Measurements from ENCODE around the gene DNAH14.
"Not testable (repeated sequence)": the region's sequence is repeated elsewhere in the genome, so short reads cannot be mapped to it uniquely, and the experiment has no call there.

Gene DNAH14

DNA sequence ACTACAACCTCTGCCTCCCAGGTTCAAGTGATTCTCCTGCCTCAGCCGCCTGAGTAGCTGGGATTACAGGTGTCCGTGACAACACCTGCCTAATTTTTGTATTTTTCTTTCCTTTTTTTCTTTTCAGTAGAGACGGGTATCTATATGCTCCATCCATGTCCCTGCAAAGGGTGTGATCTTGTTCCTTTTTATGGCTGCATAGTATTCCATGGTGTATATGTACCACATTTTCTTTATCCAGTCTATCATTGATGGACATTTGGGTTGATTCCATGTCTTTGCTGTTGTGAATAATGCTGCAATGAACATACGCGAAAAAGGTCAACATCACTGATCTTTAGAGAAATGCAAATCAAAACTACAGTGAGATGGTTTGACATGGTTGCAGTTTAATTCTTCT lies 62.1 kb downstream of the DNAH14 start:
- not testable (repeated sequence) for DNase-seq (ENCODE audit: low read depth in 1 of 2, low spot score in 1 of 2)

DNA sequence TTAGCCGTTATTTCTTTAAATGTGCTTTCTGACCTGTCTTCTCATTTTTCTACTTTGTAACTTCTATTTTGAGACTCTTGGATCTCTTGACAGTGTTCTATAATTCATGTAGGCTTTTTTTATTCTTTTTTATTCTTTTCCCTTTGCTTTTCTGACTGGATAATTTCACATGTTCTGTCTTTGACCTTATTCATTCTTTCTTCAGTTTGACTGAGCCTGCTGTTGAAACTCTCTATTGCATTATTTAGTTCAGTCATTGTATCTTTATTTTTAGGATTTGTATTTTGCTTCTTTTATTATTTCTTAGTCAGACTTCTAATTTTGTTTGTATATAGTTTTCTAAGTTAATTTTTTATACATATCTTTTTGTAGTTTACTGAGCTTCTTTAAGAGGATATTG lies 66.1 kb downstream of the DNAH14 start:
- DNase-seq (ENCODE audit: low read depth in 1 of 2, low spot score in 1 of 2), result no peak

- DNase-seq (ENCODE audit: low read depth in 1 of 2, low spot score in 1 of 2), result no peak
Observed at GRCh38 chr1:224996266-224996665, 66.8 kb downstream of the DNAH14 start.

DNA sequence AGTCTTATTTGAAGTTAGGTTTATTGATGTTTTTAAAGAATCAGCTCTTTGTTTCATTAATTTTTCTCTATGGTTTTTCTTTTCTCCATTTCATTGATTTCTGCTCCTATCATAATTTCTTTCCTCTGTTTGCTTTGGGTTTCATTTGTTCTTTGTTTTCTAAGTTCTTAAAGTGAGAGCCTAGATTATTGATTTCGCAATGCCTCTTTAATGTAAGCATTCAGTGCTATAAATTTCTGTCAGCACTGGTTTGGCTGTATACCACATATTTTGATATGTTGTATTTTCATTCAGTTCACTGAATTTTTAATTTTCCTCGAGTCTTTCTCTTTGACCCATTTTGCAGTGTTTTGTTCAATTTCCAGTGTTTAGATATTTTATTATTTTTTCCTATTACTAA lies 68.7 kb downstream of the DNAH14 start:
- no peak for DNase-seq (ENCODE audit: low read depth in 1 of 2, low spot score in 1 of 2)

DNA sequence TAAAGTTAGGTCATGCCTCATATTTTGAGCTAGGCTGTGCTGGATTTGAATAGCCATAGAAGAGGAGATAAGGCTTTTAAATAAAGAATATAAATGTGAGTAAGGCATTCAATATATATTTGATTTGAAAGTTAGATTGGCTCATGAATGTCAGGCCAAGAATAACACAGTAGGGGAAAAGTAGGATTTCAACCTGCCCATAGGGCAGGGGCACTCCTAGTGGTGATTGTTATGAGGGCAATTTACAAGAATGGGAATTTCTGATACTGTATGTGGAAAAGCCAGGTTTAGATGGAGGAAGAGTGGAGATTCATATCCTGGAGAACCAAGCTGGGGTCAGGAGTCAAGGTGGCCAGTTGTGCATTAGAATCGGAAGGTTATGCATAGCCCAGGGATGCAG lies 74.9 kb downstream of the DNAH14 start:
- no peak for DNase-seq (ENCODE audit: low read depth in 1 of 2, low spot score in 1 of 2)

DNA sequence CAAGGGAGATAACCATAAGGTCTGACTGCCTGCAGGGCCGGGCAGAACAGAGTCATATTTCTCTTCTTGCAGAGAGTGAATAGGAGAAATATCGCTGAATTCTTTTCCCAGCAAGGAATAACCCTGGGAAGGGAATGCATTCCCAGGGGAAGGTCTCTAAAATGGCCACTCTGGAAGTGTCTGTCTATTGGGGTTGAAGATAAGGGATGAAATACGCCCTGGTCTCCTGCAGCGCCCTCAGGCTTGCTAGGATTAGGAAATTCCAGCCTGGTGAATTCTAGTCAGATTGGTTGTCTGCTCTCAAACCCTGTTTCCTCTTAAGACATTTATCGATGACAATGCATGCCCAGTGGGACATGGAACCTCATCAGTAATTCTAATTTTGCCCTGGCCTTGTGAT lies 76.9 kb downstream of the DNAH14 start:
- DNase-seq (ENCODE audit: low read depth in 1 of 2, low spot score in 1 of 2), result not testable (repeated sequence)

GRCh38 chr1:225008050-225008449 lies 78.6 kb downstream of the DNAH14 start:
- DNase-seq (ENCODE audit: low read depth in 1 of 2, low spot score in 1 of 2), result not testable (repeated sequence)

DNA sequence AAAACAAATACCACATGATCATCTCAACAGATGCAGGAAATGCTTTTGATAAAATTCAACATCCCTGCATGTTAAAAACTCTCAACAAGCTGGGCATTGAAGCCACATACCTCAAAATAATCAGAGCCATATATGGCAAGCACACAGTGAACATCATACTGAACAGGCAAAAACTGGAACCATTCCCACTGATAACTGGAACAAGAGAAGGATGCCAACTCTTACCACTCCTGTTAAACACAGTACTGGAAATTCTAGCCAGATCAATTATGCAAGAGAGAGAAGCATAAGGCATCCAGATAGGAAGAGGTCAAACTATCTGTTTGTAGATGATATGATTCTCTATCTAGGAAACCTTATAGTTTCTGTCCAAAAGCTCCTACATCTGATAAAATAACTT lies 91.6 kb downstream of the DNAH14 start:
- DNase-seq (ENCODE audit: low read depth in 1 of 2, low spot score in 1 of 2), result no peak

- no peak for DNase-seq (ENCODE audit: low read depth in 1 of 2, low spot score in 1 of 2)
Observed at GRCh38 chr1:225026701-225027100, 97.2 kb downstream of the DNAH14 start.

DNA sequence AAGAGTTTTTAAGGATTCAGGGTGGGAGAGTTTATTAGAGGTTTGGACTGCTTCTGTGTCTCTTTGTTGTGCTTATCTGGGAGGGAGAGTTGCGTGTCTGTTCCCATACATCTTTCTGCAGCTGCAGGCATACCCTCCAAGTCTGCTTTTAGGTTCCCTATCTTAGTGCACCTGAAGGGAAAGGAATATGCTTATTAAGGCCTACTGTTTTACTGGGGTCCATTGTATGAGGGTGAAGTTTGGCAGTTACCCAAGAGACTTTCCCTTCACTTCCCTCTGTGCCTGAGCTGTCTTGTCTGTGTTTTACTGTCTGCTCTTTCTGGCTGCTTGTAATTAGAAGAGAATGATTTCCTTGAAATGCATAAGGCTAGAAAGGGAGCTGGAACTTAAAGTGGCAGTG lies 107.0 kb downstream of the DNAH14 start:
- not testable (repeated sequence) for DNase-seq (ENCODE audit: low read depth in 1 of 2, low spot score in 1 of 2)

DNA sequence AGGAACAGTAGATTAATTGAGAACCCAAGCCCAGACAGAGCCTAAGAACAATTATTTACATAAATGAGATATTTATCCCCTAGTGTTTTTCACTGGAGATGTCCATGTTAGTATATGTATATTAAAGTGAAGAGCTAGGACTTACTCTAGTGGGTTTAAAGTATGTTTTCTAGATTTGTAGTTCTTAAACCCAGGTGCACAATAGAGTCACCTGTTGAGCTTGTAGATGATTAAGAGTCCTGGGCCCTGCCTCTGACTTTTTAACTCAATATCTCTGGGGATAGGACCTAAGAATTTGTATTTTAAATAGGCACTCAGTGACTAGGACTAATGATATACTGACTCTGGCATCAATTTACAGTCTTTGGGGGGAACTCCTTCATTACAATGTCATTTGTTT lies 112.8 kb downstream of the DNAH14 start:
- DNase-seq (ENCODE audit: low read depth in 1 of 2, low spot score in 1 of 2), result no peak

- DNase-seq (ENCODE audit: low read depth in 1 of 2, low spot score in 1 of 2), result no peak
Observed at GRCh38 chr1:225044258-225044657, 114.8 kb downstream of the DNAH14 start.

DNA sequence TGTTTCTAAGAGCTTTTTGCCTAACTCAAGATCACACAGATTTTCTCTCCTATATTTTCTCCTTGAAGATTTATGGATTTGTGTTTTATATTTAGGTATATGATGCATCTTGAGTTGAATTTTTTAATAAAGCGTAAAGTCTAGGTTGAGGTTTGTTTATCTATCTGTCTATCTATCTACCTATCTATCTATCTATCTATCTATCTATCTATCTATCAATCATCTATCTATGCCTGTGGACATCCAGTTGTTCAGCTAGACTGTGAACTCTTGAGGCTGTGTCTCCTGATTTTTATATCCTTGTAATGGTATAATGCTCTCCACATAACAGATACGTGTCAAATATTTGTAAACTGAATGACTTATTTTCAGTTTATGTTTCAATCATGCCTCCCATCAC lies 120.1 kb downstream of the DNAH14 start:
- DNase-seq (ENCODE audit: low read depth in 1 of 2, low spot score in 1 of 2), result no peak

DNA sequence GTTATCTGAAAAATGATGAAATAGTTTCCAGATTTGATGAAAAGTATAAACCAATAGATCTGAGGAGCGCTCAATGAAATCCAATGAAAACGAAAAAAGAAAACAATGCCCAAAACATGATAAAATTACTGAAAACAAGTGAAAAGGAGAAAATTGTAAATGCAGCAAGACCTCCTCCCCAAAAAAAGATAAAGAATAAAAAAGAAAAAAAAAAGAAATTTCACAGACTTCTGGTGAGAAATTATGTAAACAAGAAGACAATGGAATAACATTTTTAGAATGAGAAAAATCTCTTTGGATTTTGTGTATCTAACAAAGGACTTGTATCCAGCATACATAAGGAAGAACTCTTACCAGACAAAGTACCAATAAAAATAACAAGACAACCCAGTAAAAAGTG lies 134.2 kb downstream of the DNAH14 start:
- DNase-seq (ENCODE audit: low read depth in 1 of 2, low spot score in 1 of 2), result no peak

DNA sequence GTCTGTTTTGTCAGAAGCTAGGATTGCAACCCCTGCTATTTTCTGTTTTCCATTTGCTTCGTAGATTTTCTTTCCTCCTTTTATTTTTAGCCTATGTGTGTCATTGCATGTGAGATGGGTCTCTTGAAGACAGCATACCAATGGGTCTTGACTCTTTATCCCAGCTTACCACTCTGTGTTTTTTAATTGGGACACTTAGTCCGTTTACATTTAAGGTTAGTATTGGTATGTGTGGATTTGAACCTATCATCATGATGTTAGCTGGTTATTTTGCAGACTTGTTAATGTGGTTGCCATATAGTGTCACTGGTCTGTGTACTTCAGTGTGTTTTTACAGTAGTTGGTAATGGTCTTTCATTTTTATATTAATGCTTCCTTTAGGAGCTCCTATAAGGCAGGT lies 141.5 kb downstream of the DNAH14 start:
- no peak for DNase-seq (ENCODE audit: low read depth in 1 of 2, low spot score in 1 of 2)

GRCh38 chr1:225097175-225097574 lies 167.7 kb downstream of the DNAH14 start:
- no peak for DNase-seq (ENCODE audit: low read depth in 1 of 2, low spot score in 1 of 2)

GRCh38 chr1:225111000-225111399 lies 181.5 kb downstream of the DNAH14 start:
- DNase-seq (ENCODE audit: low read depth in 1 of 2, low spot score in 1 of 2), result no peak

DNA sequence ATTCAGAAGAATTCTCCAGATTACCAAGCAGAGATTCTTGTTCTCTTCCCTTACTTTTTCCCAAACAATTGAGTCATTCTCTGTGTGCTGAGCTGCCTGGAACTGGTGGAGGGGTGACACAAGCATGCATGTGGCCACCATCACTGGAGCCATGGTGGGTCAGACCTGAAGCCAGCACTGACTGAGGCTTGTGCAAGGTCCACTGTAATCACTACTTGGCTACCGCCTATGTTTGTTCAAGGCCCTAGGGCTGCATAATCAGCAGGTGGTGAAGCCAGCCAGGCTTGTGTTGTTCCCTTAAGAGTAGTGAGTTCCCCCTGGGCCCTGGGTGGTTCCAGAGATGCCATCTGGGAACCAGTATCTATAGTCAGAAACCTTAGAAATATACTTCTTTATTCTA lies 183.8 kb downstream of the DNAH14 start:
- no peak for DNase-seq (ENCODE audit: low read depth in 1 of 2, low spot score in 1 of 2)

DNA sequence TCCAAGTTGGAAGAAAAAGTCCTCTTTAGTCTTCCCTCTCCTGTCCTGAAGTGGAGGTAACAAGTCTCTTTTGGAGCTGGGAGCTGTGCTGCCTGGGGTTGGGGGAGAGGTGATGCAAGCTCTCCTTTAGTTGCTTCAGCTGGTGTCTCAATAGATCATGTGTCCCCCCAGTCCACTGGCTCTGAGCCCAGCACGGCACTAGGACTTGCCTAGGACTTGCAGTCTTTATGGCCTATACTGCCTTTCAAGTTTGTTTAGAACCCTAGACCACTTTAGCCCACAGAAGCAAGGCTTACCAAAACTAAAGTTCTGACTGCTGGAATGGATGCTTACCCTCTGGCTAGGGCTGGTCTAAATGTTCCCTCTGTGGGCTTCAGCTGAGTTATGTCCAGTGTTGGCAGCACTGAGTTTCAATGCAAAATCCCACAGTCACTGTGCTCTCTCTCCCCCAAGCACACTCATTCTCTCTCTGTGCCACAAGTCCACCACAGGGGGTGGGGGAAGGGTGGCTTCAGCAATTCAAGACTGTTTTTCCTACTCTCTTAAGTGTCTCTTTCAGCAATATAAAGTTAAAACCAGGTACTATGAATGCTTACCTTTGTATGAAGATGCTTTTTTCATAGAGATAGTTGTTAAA lies 185.0 kb downstream of the DNAH14 start:
- no peak for DNase-seq (ENCODE audit: low read depth in 1 of 2, low spot score in 1 of 2)

GRCh38 chr1:225119307-225119706 lies 189.8 kb downstream of the DNAH14 start:
- no peak for DNase-seq (ENCODE audit: low read depth in 1 of 2, low spot score in 1 of 2)

DNA sequence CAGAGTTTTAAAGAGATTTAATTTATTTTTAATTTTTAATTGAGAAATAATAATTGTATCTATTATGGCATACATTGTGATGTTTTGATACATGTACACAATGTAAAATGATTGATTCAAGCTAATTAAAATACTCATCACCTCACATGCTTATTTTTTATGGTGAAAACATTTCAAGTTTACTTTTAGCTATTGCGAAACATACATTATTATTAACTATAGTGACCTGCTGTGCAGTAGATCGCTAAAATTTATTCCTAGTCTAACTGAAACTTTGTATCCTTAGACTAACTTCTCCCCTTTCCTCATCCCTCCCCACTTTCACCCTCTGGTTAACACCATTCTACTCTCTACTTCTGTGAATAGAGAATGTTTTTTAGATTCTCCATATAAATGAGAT lies 191.6 kb downstream of the DNAH14 start:
- no peak for DNase-seq (ENCODE audit: low read depth in 1 of 2, low spot score in 1 of 2)

DNA sequence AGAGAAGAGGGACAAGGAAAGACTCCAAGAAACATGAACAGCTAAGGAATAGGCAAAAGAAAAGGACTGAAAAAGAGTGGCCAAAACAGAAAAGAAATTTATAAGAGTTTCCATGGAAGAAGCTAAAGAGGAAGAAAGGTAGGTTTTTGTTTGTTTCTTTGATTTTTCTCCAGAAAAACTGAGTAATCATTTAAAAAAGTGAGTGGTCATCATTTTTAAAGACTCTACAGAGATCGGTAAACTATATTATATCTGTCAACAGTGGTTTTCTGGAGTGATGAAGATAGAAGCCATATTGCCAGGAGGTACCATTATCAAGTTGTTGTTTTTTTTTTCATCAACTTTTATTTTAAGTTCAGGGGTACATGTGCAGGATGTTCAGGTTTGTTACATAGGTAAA lies 202.4 kb downstream of the DNAH14 start:
- DNase-seq (ENCODE audit: low read depth in 1 of 2, low spot score in 1 of 2), result no peak

- no peak for DNase-seq (ENCODE audit: low read depth in 1 of 2, low spot score in 1 of 2)
Observed at GRCh38 chr1:225137976-225138375, 208.5 kb downstream of the DNAH14 start.

DNA sequence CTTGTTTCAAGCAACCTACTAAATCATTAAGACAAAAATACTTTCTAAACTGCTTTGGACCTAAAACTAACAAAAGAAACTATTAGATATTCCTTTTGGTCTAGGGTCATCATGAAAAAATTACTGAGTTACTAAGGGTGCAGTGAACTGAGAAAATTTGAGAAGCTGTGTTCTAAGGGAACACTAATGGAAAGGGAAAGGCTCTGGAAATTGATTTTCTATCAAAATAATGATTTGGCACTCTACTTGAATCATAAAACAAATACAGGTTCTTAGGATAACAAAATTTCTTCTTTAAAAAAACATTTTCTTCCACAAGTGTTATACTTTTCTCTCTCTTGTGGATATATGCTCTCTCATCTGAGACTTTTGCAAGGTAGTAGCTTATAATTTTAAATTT lies 213.5 kb downstream of the DNAH14 start:
- no peak for DNase-seq (ENCODE audit: low read depth in 1 of 2, low spot score in 1 of 2)

All from activated CD4-positive, alpha-beta T cell treated with anti-CD3 and anti-CD28 coated beads, Interleukin-2, amount 50 U/mL, for 24 hours (primary cell).